Coronary artery (tissue), 2 donors: ENCODE data around the gene TNS4.

ENCODE experiments used
- DNase-seq: peaks from one replicate; pipeline ENCODE4 v3.0.0-alpha.2; 2017; ENCODE audit warnings: low spot score
- H3K27ac ChIP-seq, 2 donors: fragments of 200-600 bp; sonication (generic); one replicate each; pipeline ENCODE4 v1.5.1; 2016 to 2019
- H3K4me3 ChIP-seq: fragments of 200-600 bp; sonication (generic); 2 replicates; pipeline ENCODE4 v1.5.1; 2016; ENCODE audit warnings: mild to moderate bottlenecking, moderate library complexity
- TF ChIP-seq, protein P1 (sequence below): fragments of 200-600 bp; sonication (generic); IDR thresholded peaks from one replicate; pipeline ENCODE4 v1.5.1; 2019; ENCODE audit warnings: antibody characterized with exemption

The TNS4 gene

GRCh38 chr17:40490289-40490853 lies 11.1 kb downstream of the TNS4 start:
- Histone ChIP-seq H3K4me3 (no peak overlapping the region), H3K27ac (peak overlapping the region in 1 of 2 donors; percentile 65)
- TF ChIP-seq, protein P1, sequence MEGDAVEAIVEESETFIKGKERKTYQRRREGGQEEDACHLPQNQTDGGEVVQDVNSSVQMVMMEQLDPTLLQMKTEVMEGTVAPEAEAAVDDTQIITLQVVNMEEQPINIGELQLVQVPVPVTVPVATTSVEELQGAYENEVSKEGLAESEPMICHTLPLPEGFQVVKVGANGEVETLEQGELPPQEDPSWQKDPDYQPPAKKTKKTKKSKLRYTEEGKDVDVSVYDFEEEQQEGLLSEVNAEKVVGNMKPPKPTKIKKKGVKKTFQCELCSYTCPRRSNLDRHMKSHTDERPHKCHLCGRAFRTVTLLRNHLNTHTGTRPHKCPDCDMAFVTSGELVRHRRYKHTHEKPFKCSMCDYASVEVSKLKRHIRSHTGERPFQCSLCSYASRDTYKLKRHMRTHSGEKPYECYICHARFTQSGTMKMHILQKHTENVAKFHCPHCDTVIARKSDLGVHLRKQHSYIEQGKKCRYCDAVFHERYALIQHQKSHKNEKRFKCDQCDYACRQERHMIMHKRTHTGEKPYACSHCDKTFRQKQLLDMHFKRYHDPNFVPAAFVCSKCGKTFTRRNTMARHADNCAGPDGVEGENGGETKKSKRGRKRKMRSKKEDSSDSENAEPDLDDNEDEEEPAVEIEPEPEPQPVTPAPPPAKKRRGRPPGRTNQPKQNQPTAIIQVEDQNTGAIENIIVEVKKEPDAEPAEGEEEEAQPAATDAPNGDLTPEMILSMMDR = no peak
- no peak for DNase-seq

DNA sequence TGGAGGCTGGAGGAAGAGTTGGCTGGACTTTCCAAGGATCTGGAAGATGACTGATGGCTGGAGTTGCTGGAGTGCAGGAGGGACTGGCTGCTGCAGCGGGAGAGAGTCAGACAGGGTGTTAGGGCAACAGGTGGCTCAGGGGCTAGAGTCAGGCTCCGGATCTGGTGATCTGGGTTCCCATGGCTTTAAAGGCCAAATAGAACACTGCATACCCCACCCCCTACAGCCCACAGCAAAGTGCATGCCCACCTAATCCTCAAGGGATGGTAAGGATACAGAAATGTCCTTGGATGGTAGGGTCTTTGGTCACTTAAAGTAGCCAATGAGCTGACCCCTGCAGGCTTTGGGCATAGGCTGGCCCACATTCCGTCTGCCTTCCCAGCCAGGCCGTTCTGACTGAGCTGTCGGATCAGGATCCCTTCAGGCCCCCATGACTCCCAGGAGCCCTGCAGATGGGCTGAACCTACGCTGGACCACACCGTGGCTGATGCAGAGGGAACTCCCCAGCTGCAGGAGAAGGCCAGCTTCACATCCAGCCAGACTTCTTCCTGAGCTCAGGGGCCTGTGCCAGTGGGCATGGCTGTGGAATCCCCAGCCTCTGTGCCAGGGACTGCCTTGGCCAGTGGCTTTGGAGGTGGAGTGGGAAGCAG lies 13.9 kb downstream of the TNS4 start:
- H3K4me3 ChIP-seq = no peak overlapping the region
- peak overlapping the region in 1 of 2 donors; percentile 83 for H3K27ac ChIP-seq
- no peak for DNase-seq
- TF ChIP-seq, protein P1 = no peak

GRCh38 chr17:40486522-40487370 lies 14.7 kb downstream of the TNS4 start:
- H3K4me3 ChIP-seq = no peak overlapping the region
- TF ChIP-seq, protein P1 = no peak
- DNase-seq = no peak
- H3K27ac ChIP-seq = peak overlapping the region in 1 of 2 donors; percentile 83

DNA sequence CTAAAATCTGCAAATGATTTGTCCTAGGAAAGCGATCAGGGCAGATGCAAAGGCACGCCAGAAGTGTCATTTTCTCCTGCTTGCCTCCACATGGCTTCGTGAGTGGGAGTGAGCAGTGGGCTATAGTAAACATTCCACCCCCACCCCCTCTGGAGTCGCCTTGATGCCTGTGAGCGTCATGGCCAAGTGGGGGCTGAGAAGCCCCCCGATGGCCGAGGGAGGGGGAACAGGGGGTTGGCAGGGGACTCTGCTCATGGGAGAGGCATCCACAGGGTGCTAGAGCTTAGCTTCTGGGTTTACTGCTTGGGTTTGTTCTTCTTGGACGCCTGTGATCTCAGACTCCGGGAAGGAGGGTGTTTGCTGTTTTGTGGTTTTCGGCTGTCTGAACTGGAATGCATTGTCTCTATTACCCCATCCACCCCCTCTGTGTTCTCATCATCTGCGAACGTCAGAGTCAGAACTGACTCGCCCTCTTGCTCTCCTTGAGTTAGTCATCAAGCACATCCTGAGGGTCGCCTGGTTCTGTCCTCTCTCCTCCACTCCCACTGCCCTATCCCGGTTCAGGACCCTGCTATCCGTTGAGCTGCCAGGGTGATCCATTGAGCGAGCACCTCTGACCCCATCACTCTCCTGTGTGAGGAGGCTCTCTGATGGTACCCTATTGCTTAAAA lies 15.4 kb downstream of the TNS4 start:
- Histone ChIP-seq H3K4me3 (no peak overlapping the region), H3K27ac (peak overlapping the region; percentile 1 to 83)
- no peak for DNase-seq

GRCh38 chr17:40484973-40485530 lies 16.4 kb downstream of the TNS4 start:
- TF ChIP-seq, protein P1 = no peak
- no peak for DNase-seq
- Histone ChIP-seq H3K27ac (peak overlapping the region in 1 of 2 donors; percentile 83), H3K4me3 (no peak overlapping the region)

More for the DNA sequence above, 15.4 kb downstream of the TNS4 start:
- TF ChIP-seq, protein P1 = no peak

DNA sequence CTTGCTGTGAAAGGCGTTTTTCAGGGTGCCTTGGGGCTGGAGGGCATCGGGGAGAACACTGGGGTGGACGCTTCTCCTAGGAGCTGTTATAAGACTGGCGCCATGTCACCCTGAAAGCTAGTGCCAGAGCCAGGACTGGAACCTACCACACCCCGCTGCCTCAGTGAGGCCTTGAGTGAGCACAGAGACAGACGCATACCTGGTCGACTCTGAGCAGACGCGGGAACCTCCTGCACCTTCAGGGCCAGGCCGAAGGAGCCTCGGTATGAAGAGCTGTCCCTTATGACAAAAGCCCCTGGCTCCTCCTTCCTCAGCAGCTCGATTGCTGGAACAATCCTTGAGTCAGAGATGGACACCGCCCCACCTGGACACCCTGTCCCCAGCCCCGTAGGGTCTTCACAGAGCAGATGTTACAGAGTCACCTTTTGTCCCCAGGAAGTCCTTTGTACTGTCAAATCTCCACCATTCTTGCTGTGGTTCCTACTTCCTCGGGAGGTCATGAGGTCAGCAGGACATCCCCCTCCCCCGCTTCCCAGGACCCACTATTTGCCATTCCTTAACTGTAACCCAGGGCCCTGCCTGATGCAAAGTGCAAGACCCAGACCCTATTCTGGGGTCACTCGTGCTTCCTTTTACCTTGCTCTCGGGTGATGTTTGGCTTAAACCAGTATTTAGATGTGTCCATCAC lies 17.0 kb downstream of the TNS4 start:
- no peak for DNase-seq
- no peak overlapping the region for H3K4me3 ChIP-seq
- TF ChIP-seq, protein P1 = no peak
- H3K27ac ChIP-seq = peak overlapping the region in 1 of 2 donors; percentile 83
